Neutrophil (primary cell): ENCODE measurements around the gene NXPH4.

ENCODE experiments used
- H3K27ac ChIP-seq: fragments of 200-600 bp; sonication (generic); 2 replicates; pipeline ENCODE4 v1.5.1; 2016; ENCODE audit warnings: mild to moderate bottlenecking, moderate library complexity
- H3K27me3 ChIP-seq: fragments of 200-600 bp; sonication (generic); 2 replicates; pipeline ENCODE4 v1.6.0; 2016; ENCODE audit warnings: mild to moderate bottlenecking
- H3K36me3 ChIP-seq: fragments of 200-600 bp; sonication (generic); 2 replicates; pipeline ENCODE4 v1.5.1; 2017
- H3K4me1 ChIP-seq, 2 experiments: fragments of 200-600 bp in 1 of 2; sonication (generic) in 1 of 2; 1 replicate in 1 of 2; 2 replicates in 1 of 2; pipeline versions ENCODE4 v1.5.1 to v1.6.1; 2013 to 2016; ENCODE audit warnings: low read depth in 1 of 2, low read length in 1 of 2, mild to moderate bottlenecking in 1 of 2, moderate library complexity in 1 of 2; ENCODE audit not compliant: control insufficient read depth in 1 of 2, insufficient read depth in 1 of 2
- H3K4me3 ChIP-seq, 2 experiments: fragments of 200-600 bp in 1 of 2; sonication (generic) in 1 of 2; 1 replicate in 1 of 2; 2 replicates in 1 of 2; pipeline ENCODE4 v1.5.1; 2013 to 2016; ENCODE audit warnings: low read depth in 1 of 2, low read length in 1 of 2, mild to moderate bottlenecking in 1 of 2, moderate library complexity in 1 of 2
- H3K9me3 ChIP-seq: fragments of 200-600 bp; sonication (generic); 2 replicates; pipeline ENCODE4 v1.5.1; 2016
- TF ChIP-seq, protein P1 (sequence below): fragments of 200-600 bp; sonication (generic); IDR thresholded peaks from 2 replicates; pipeline ENCODE4 v1.5.1; 2016; ENCODE audit warnings: antibody characterized with exemption

The NXPH4 gene

DNA sequence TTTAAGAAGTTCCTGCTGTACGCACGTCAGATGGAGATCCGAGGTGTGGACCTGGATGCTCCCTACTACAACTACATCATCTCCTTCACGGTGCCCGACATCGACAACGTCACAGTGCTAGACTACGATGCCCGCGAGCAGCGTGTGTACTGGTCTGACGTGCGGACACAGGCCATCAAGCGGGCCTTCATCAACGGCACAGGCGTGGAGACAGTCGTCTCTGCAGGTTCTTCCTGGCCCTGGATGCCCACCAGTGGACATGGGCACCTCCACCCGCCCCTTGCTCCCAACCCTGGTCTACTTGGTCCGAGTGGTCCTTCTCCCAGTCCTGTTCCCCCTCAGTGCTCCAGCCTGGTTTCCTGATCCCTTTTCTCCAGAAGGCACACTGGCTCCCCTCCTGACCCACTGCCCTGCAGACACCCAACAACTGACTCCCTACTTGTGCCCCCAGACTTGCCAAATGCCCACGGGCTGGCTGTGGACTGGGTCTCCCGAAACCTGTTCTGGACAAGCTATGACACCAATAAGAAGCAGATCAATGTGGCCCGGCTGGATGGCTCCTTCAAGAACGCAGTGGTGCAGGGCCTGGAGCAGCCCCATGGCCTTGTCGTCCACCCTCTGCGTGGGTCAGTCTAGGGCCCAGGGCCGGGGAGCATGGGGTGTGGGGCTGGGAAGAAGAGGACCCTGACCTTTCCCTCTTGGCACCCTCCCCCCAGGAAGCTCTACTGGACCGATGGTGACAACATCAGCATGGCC is 37.1 kb upstream of the NXPH4 start:
- TF ChIP-seq, protein P1, sequence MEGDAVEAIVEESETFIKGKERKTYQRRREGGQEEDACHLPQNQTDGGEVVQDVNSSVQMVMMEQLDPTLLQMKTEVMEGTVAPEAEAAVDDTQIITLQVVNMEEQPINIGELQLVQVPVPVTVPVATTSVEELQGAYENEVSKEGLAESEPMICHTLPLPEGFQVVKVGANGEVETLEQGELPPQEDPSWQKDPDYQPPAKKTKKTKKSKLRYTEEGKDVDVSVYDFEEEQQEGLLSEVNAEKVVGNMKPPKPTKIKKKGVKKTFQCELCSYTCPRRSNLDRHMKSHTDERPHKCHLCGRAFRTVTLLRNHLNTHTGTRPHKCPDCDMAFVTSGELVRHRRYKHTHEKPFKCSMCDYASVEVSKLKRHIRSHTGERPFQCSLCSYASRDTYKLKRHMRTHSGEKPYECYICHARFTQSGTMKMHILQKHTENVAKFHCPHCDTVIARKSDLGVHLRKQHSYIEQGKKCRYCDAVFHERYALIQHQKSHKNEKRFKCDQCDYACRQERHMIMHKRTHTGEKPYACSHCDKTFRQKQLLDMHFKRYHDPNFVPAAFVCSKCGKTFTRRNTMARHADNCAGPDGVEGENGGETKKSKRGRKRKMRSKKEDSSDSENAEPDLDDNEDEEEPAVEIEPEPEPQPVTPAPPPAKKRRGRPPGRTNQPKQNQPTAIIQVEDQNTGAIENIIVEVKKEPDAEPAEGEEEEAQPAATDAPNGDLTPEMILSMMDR, result no peak
- no peaks in the 10 kb centered on the region for H3K9me3 ChIP-seq
- H3K27me3 ChIP-seq, result no peaks in the 10 kb centered on the region
- no peaks in the 10 kb centered on the region for H3K36me3 ChIP-seq
- no peak overlapping the region for H3K4me3 ChIP-seq
- no peak overlapping the region for H3K27ac ChIP-seq
- H3K4me1 ChIP-seq, result no peaks in the 10 kb centered on the region

DNA sequence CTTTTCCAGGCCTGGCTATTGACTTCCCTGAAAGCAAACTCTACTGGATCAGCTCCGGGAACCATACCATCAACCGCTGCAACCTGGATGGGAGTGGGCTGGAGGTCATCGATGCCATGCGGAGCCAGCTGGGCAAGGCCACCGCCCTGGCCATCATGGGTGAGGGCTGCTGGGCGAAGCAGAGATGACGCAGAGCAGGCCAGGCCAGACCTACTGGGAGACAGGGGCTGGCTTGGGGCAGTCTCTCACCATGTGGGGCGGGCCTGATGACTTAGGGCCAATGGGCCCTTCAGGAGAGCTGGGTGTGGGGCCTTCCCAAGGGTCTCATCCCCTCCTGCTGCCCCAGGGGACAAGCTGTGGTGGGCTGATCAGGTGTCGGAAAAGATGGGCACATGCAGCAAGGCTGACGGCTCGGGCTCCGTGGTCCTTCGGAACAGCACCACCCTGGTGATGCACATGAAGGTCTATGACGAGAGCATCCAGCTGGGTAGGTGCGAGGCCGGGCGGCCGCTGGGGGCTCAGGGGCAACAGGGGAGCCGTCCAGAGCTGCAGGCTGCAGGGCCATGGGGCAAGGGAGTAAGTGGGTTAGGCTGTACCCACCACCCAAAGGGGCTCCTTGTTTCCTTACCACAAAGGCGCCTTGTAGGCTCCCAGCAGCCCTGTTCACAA is 36.1 kb upstream of the NXPH4 start:
- Histone ChIP-seq H3K9me3 (no peaks in the 10 kb centered on the region), H3K4me3 (no peak overlapping the region), H3K27me3 (no peaks in the 10 kb centered on the region), H3K27ac (no peak overlapping the region), H3K4me1 (no peaks in the 10 kb centered on the region), H3K36me3 (no peaks in the 10 kb centered on the region)
- TF ChIP-seq, protein P1, result no peak

DNA sequence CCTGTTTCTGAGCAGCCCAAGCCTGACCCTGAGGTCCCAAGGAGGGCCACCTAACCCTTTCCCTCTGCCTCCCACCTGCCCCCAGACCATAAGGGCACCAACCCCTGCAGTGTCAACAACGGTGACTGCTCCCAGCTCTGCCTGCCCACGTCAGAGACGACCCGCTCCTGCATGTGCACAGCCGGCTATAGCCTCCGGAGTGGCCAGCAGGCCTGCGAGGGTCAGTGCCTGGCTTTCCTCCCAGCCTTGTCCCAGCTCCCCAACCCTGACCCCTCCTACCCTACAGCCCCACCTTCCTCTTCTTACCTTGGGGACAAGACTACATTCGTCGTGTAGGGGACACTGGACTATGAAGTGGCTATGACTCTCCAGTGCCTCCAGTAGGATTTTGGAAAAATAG is 35.5 kb upstream of the NXPH4 start:
- H3K4me1 ChIP-seq, result no peaks in the 10 kb centered on the region
- H3K36me3 ChIP-seq, result no peaks in the 10 kb centered on the region

DNA sequence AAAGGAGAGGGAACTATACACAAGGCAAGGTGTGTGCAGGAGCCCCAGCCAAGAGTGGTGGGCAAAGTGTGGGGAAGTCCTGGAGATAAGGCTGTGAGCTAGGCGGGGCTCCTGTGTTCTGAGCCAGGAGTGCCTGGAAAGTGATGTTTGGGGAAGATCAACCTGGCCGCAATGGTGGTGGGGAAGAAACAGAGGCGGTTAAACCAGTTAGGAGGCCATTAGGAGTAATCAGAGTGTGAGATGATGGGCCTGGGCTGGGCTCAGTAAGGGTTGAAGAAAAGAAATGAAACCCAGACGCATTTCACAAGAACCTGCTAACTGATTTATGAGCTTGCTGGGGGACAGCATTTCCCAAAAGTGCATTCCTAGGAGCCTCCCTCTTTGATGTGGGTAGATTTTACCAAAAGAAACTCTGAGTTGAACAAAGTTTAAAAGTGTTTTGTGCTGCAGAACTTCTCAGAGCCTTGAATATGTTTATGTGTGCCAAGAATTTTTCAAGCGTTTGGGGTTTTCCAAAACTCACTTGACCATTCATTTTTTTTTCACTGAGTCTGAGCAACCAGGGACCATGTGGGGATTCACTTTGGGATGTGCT is 34.9 kb upstream of the NXPH4 start:
- Histone ChIP-seq H3K27ac (no peak overlapping the region), H3K4me1 (no peaks in the 10 kb centered on the region), H3K9me3 (no peaks in the 10 kb centered on the region), H3K4me3 (no peak overlapping the region), H3K36me3 (no peaks in the 10 kb centered on the region), H3K27me3 (no peaks in the 10 kb centered on the region)
- TF ChIP-seq, protein P1, result no peak

More for the DNA sequence above, 35.5 kb upstream of the NXPH4 start:
- Histone ChIP-seq H3K27ac (no peak overlapping the region), H3K9me3 (no peaks in the 10 kb centered on the region), H3K27me3 (no peaks in the 10 kb centered on the region), H3K4me3 (no peak overlapping the region)
- TF ChIP-seq, protein P1, result no peak

DNA sequence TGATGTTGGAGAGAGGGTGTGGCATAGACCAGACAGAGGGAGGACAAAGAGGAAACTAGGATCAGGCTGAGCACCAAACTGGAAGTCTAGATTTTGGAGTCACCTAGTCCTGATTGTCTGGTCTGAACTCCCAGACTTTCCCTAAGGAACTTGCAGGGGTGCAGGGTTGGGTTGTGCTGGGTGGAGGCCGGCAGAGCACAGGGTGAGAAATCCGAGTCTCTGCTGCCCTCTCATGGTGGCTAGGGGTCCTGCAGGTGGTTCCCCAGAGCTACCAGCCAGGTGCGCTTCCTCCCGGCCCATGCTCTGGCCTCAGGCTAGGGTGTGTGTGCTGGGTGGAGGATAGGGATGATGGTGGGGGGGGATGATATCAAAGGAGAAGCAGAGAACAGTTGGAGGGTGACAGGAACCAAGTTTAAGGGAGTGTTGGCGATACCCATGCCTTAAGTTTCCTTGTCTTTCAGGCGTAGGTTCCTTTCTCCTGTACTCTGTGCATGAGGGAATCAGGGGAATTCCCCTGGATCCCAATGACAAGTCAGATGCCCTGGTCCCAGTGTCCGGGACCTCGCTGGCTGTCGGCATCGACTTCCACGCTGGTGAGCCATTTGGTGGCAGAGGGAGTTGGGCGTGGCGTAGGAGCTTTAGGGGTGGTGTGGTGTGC is 33.5 kb upstream of the NXPH4 start:
- H3K27ac ChIP-seq, result no peak overlapping the region
- no peaks in the 10 kb centered on the region for H3K36me3 ChIP-seq
- TF ChIP-seq, protein P1, result peak; percentile 90
- no peaks in the 10 kb centered on the region for H3K9me3 ChIP-seq
- no peak overlapping the region for H3K4me3 ChIP-seq
- no peaks in the 10 kb centered on the region for H3K27me3 ChIP-seq
- no peaks in the 10 kb centered on the region for H3K4me1 ChIP-seq
